ENCODE measurements around the gene TRIM17. TPM values are rescaled to one million over a fixed set of nuclear protein-coding genes. Genes with fewer than 3 reads are reported as not detected.

TRIM17 gene
- total RNA-seq, 1 donor from 2014 or later = 2.4 TPM

DNA sequence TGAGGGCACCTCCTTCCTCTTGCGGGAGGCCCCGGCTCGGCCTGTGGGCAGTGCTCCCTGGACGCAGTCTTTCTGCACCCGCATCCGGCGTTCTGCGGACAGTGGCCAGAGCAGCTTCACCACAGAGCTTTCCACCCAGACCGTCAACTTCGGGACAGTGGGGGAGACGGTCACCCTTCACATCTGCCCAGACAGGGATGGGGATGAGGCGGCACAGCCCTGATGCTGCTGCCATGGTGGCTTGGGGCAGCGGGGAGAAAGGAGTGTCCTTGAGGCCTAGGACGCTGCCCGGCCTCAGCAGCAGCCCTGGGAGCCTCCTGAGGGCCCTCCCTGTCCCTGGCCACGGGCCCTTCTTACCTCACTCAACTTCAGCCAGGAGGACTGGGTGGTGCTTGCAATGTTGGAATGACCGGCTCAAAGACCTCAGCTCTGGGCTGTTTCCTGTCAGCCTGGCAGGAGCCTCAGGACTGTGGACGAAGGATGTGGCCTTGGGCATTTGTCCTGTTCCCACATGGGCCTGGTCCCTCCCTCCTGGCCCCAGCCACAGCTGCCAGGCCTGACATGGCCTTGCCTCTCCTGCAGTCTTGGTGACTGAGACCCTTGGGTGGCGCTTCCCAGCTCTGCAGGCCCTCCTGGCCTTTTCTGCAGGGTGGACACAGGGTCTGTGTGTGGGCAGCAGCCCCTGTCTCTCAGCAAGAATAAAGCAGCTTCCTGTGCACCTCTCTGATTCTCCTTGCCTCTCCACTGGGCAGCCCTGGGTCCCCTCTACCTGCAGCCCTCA is 55.9 kb downstream of the TRIM17 start:
- intact Hi-C loops (cut with micrococcal nuclease) = no loop called here

DNA sequence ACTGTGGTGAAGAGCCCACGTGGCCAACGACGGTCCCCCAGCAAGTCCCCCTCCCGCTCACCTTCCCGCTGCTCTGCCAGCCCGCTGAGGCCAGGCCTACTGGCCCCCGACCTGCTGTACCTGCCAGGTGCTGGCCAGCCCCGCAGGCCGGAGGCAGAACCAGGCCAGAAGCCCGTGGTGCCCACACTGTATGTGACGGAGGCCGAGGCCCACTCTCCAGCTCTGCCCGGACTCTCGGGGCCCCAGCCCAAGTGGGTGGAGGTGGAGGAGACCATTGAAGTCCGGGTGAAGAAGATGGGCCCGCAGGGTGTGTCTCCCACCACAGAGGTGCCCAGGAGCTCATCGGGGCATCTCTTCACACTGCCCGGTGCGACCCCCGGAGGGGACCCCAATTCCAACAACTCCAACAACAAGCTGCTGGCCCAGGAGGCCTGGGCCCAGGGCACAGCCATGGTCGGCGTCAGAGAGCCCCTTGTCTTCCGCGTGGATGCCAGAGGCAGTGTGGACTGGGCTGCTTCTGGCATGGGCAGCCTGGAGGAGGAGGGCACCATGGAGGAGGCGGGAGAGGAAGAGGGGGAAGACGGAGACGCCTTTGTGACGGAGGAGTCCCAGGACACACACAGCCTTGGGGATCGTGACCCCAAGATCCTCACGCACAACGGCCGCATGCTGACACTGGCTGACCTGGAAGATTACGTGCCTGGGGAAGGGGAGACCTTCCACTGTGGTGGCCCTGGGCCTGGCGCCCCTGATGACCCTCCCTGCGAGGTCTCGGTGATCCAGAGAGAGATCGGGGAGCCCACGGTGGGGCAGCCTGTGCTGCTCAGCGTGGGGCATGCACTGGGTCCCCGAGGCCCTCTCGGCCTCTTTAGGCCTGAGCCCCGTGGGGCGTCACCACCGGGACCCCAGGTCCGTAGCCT is 56.8 kb downstream of the TRIM17 start:
- intact Hi-C loops (cut with micrococcal nuclease) = no loop called here

DNA sequence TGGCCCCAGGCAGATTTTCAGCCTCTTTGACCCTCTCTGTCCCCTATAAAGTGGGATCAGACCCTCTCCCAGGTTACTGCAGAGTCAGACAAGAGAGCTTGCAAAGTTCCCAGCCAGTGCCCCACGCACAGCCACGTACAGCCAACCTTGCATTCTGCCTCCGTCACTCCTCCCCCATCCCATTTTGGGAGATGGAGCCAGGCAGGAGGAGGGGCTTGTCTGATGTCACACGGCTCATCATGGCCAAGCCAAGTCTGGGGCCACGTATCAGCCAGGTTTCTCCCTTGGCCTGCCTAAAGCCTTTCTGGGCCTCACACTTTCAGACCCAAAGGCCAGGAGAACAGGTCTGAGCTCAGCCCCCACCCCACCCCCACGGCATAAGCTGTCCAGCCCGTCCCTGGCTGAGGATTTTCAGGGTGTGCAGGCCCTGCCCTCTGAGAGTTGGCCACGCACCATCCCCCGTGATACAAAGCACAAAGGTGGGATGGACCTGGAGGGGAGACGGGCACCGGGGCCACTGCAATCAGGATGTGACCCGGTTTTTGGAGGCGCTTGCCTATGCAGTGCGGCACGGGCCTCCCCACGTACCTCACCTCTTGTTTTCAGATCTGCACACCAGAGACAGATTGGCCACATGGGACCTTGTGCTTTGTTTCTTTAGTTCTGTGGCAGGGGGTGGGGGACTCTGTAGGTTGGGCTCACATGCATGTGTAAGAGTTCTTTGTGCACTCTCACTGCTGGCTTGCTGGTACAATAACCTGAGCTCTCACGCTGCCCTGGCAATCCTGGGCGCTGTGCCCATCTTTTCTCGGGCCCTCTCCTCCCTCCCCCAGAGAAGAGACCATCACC is 57.7 kb downstream of the TRIM17 start:
- intact Hi-C loops (cut with micrococcal nuclease) = no loop called here

DNA sequence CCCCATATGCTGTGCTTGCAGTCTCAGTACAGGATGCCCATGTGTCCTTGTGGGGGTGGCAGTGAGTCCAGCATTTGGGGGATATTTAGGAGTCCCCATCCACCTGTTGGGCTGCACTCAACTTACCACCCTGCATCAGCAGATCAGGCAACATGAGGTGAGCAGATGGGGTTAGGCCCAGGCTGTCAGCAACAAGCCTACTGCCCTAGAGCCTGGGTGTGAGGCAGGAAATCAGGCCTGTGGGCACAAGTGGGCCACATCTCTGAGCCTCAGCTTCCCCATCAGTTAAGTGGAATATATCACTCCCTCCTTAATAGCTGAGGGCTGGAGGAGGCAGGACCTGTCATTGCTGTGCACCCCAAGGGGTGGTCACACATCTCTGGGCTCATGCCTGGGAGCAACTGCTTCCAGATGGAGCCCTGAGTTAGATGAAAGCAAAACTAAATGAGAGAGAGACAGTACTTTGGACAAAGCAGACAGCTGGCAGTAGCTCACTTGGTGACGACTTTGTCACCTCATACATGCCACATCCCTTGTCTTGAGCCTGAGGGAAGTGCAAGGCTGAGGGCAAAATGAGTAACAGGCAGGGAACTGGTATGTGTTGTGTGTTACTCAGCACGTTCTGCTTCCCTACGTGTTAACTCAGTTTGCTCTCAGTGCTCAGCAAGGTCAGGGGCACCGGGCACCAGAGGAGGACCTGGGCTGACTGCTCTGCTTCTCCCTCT is 58.5 kb downstream of the TRIM17 start:
- intact Hi-C loops (cut with micrococcal nuclease) = no loop called here

Other genes starting within 250 kb of the TRIM17 start
- gene OBSCN, start 208.8 kb downstream of the TRIM17 start, total RNA-seq = 15.4 and 17.5 TPM in 2 replicates
- gene TRIM11, start 10.0 kb downstream of the TRIM17 start, total RNA-seq = 68.3 and 72.8 TPM in 2 replicates
- 112 and 113 TPM in 2 replicates for gene RNF187, start 70.5 kb upstream of the TRIM17 start, total RNA-seq